Measurements from ENCODE around the gene STAP1.

- no peak for TF ChIP-seq CTCF (IDR thresholded peaks at IDR 0.05)
- TF ChIP-seq POLR2AphosphoS5 (IDR thresholded peaks at IDR 0.05) = peak in 2 of 3 donors; percentile 78 to 90
These were observed 13.1 kb upstream of the STAP1 start, which contains the start of gene CENPC for GRCh38 chr4:67545199-67546003.
